Lung (tissue), 12 donors: ENCODE results near the gene CCNY. TPM values are rescaled to one million over a fixed set of nuclear protein-coding genes. Genes with fewer than 3 reads are reported as not detected.

Source experiments
- ATAC-seq: fragments of 200-7000 bp; cut with Tn5 transposase; one replicate; pipeline ENCODE4 v1.9.1; 2020; ENCODE audit warnings: moderate number of reproducible peaks; ENCODE audit not compliant: insufficient read depth, low FRiP score
- DNase-seq, 3 donors: peaks; one replicate each; pipeline ENCODE4 v3.0.0-alpha.2; 2013 to 2017
- H3K27ac ChIP-seq, 2 donors: one replicate each; pipeline ENCODE4 v1.5.1; 2013; ENCODE audit warnings: mild to moderate bottlenecking in 2 of 2, moderate library complexity in 2 of 2, control low read depth in 1 of 2, inconsistent platforms in 1 of 2, low read depth in 1 of 2, low read length in 1 of 2
- H3K27me3 ChIP-seq, 3 donors: one replicate each; pipeline ENCODE4 v1.5.1; 2013; ENCODE audit warnings: low read length in 2 of 3; ENCODE audit not compliant: control insufficient read depth in 3 of 3, insufficient read depth in 3 of 3
- H3K36me3 ChIP-seq, 4 donors: one replicate each; pipeline ENCODE4 v1.5.1; 2013; ENCODE audit warnings: low read length in 4 of 4, mild to moderate bottlenecking in 1 of 4, moderate library complexity in 1 of 4; ENCODE audit not compliant: control insufficient read depth in 4 of 4, insufficient read depth in 4 of 4
- H3K4me1 ChIP-seq, 5 donors: one replicate each; pipeline ENCODE4 v1.5.1; 2013; ENCODE audit warnings: low read length in 5 of 5, mild to moderate bottlenecking in 2 of 5, moderate library complexity in 1 of 5; ENCODE audit not compliant: control insufficient read depth in 5 of 5, insufficient read depth in 5 of 5
- H3K4me3 ChIP-seq: one replicate; pipeline ENCODE4 v1.5.1; 2013; ENCODE audit warnings: mild to moderate bottlenecking, control low read depth, moderate library complexity
- H3K9ac ChIP-seq, 2 donors: one replicate each; pipeline ENCODE4 v1.5.1; 2013; ENCODE audit warnings: low read length in 2 of 2, control low read depth in 1 of 2; ENCODE audit not compliant: insufficient read depth in 1 of 2
- H3K9me3 ChIP-seq, 4 donors: one replicate each; pipeline ENCODE4 v1.5.1; 2013; ENCODE audit warnings: low read length in 3 of 4, mild to moderate bottlenecking in 1 of 4, moderate library complexity in 1 of 4; ENCODE audit not compliant: control insufficient read depth in 4 of 4, insufficient read depth in 3 of 4
- WGBS, 2 donors: extraction: QIAGEN DNeasy Blood & Tissue Kit; methylation state at CpG; one replicate each; pipeline ENCODE4 v1.1.7; 2013; 5-methylcytosine and 5-hydroxymethylcytosine counted together
- polyA plus RNA-seq, 2 donors: library from polyadenylated mRNA; stranded (reverse); fragments of 200-250 nt; gene quantifications; one replicate each; pipeline ENCODE4 v1.2.1, GENCODE V29; 2013
- total RNA-seq, 2 donors: library from RNA; depleted of rRNA in 1 of 2; stranded (reverse); fragments of >200 nt in 1 of 2; gene quantifications; one replicate each; pipeline ENCODE4 v1.2.1, GENCODE V29; 2014 to 2021
- TF ChIP-seq, protein P1 (sequence below): IDR thresholded peaks from 2 replicates; pipeline ENCODE4 v1.5.1; 2012; ENCODE audit warnings: mild to moderate bottlenecking; ENCODE audit errors: control extremely low read depth, extremely low read depth
- donor health status: control.
- donor health status: control.
- donor health status: Bipolar disorder and iron deficiency.
- donor health status: healthy.
- donor health status: DM: yes; HTN: yes; CAD: no.

The CCNY gene
- total and polyA plus RNA-seq, 4 donors, result 26.6 to 63.0 (median 38.8) TPM

DNA sequence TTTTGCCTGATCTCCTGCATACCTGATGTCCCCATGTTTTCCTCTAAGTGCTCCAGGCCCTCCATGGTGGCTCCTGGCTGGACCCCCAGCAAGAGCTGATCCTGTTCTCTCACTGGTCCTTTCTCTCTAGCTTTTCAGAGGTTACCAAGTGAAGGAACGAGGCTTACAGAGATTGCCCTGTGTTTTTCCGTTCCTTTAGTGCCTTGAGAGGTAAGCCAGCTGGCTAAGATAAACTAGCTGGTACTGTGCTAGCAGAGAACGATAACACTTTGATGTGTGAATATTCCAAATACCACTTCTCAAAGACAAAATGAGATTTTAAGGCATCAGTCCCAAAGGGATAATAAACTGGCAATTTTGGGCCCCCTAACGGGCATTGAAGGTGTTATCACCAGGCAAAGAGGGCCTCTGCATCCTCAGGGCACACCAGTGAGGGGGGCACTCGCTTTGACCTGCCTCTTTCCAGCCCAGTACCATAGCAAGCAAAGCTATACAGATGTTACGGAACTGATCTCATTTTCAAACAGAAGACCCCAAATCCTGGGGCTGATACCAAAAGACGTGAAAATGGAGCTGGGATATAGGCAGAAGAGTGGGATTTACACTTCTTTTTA, 8.4 kb upstream of the CCNY start:
- WGBS, 2 donors, result 88% methylated on average over 7 of the region's 7 CpGs
- peak overlapping the region in 1 of 2 donors; percentile 23 for H3K27ac ChIP-seq
- no peak overlapping the region for H3K9ac ChIP-seq
- no peaks in the 10 kb centered on the region for H3K27me3 ChIP-seq
- TF ChIP-seq, protein P1, sequence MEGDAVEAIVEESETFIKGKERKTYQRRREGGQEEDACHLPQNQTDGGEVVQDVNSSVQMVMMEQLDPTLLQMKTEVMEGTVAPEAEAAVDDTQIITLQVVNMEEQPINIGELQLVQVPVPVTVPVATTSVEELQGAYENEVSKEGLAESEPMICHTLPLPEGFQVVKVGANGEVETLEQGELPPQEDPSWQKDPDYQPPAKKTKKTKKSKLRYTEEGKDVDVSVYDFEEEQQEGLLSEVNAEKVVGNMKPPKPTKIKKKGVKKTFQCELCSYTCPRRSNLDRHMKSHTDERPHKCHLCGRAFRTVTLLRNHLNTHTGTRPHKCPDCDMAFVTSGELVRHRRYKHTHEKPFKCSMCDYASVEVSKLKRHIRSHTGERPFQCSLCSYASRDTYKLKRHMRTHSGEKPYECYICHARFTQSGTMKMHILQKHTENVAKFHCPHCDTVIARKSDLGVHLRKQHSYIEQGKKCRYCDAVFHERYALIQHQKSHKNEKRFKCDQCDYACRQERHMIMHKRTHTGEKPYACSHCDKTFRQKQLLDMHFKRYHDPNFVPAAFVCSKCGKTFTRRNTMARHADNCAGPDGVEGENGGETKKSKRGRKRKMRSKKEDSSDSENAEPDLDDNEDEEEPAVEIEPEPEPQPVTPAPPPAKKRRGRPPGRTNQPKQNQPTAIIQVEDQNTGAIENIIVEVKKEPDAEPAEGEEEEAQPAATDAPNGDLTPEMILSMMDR, result no peak
- peaks cover 0 to 27% (median 0%) of the 10 kb centered on the region in 5 donors for H3K4me1 ChIP-seq
- DNase-seq, result no peak
- no peak overlapping the region for H3K4me3 ChIP-seq
- H3K9me3 ChIP-seq, result peaks cover 0 to 2% (median 0%) of the 10 kb centered on the region in 4 donors
- H3K36me3 ChIP-seq, result peaks cover 0 to 4% (median 4%) of the 10 kb centered on the region in 4 donors
- ATAC-seq, result no peak

DNA sequence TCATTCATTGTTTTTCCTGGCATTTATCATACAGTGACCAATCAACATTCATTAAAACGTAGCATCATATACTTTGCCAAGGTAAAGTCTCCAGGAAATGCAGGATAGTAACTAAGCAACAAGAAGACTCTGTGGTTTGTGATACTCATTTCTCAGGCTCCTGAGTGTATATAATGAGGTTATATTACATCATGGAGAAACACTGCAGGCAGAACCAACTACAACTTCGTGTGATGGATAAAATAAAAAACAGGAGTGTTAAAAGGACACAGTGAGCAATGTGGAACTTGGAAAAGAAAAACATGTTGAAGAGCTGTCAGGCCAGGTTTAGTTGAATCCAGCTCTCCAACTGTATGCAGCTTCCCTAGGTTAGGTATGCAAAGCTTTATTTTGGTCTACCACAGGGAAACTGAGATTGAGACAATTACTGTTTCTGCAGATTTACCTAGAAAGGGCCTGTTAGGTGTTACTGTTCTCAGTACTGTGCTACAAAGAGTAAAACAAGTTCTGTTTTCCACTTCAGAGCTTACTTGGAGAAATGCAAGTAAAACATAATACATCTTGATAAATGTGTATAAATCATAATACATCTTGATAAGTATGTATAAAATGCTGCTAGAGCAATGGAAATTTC, 7.8 kb upstream of the CCNY start:
- Histone ChIP-seq H3K27ac (peak overlapping the region in 1 of 2 donors; percentile 23), H3K9ac (no peak overlapping the region), H3K9me3 (peaks cover 0 to 1% (median 0%) of the 10 kb centered on the region in 4 donors), H3K4me3 (no peak overlapping the region), H3K4me1 (peaks cover 0 to 31% (median 0%) of the 10 kb centered on the region in 5 donors), H3K36me3 (peaks cover 0 to 4% (median 3%) of the 10 kb centered on the region in 4 donors), H3K27me3 (no peaks in the 10 kb centered on the region)
- TF ChIP-seq, protein P1, result no peak
- DNase-seq (no peak), ATAC-seq (no peak)
- 53 to 65% methylated on average over 2 of the region's 2 CpGs for WGBS, 2 donors

DNA sequence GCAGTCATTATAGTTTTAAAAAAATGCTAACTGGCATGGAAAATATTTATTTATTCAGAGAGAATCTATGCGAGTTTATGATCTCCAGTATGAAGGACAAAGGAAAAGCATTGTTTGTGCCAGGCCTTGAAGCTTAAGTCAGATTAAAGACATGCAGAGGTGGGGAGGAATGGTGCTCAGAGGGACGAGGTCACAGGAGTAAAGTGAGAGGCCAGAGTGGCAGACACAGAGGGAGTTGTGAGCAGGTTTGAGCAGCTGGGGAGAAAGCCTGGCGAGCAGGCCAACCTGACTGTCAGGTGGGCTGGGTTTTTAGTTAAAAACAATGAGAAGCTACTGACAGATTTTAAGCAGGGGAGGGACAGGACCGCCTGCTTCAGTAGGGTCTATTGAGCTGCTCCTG, 6.8 kb upstream of the CCNY start:
- TF ChIP-seq, protein P1, result no peak
- Histone ChIP-seq H3K4me3 (no peak overlapping the region), H3K9ac (no peak overlapping the region), H3K9me3 (no peaks in the 10 kb centered on the region), H3K27ac (peak overlapping the region; percentile 45 to 79), H3K4me1 (peaks cover 0 to 35% (median 5%) of the 10 kb centered on the region in 5 donors), H3K36me3 (peaks cover 0 to 4% (median 2%) of the 10 kb centered on the region in 4 donors), H3K27me3 (no peaks in the 10 kb centered on the region)
- ATAC-seq (no peak), DNase-seq (no peak)
- 74 to 86% methylated on average over 4 of the region's 4 CpGs for WGBS, 2 donors
